Measurements from ENCODE around the gene AKT1.

DNA sequence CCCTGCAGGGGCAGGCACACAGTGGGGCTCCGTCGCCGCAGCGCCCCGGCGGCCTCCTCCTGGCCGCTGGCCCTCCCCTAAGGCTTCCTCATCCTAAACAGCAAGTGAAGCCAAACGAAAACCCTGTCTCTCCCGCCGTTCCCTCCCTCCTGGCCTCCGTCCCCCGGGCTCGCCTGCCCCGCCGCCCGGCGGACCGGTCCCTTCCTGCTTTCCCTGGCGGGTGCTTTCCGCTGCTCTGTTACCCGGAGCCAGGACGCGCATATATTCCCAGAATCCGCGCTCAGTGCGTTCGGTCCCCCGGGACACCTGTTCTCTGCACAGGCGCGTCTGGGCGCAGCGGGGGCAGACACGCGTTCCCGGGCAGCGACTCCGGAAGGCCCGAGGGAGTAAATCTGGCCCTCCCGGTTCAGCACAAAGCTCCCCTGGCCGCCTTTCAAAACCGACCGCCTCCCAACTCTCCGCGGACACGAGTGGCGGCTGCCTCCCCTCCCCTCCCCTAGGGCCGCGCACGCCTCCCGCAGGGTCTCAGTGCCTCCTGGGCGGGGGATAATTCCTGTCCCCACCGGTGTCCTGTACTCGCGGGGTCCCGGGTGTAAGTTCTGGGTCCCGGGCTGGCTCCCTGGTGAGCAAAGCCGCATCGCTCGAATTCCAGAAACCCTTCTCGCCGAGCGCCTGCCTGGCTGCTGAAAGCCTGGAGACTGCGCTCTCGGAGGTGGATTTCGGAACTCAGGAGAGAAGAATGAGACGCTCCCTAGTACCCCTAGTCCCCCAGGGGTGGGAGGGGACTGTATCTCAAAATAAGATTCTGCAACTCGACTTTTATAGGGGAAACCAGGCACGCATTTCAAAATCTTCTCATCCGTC lies 48.1 kb upstream of the AKT1 start:
- no peak for TF ChIP-seq EZH2phosphoT487 (IDR thresholded peaks at IDR 0.05; ENCODE audit: low read depth)
- TF ChIP-seq, protein P1, sequence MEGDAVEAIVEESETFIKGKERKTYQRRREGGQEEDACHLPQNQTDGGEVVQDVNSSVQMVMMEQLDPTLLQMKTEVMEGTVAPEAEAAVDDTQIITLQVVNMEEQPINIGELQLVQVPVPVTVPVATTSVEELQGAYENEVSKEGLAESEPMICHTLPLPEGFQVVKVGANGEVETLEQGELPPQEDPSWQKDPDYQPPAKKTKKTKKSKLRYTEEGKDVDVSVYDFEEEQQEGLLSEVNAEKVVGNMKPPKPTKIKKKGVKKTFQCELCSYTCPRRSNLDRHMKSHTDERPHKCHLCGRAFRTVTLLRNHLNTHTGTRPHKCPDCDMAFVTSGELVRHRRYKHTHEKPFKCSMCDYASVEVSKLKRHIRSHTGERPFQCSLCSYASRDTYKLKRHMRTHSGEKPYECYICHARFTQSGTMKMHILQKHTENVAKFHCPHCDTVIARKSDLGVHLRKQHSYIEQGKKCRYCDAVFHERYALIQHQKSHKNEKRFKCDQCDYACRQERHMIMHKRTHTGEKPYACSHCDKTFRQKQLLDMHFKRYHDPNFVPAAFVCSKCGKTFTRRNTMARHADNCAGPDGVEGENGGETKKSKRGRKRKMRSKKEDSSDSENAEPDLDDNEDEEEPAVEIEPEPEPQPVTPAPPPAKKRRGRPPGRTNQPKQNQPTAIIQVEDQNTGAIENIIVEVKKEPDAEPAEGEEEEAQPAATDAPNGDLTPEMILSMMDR (IDR thresholded peaks at IDR 0.05; ENCODE audit: low read depth, low read length), result no peak

Data from OCI-LY3 (cell line).